Common myeloid progenitor, CD34-positive (primary cell): ENCODE data around the gene GRK6.
"Not testable (repeated sequence)": the region's sequence is repeated elsewhere in the genome, so short reads cannot be mapped to it uniquely, and the experiment has no call there.

ENCODE experiments used
- CTCF ChIA-PET: fragments of 350-600 bp; sonication (Branson Sonifier 250); formaldehyde crosslinking; loops from one replicate; lab custom pipeline; 2021; ENCODE audit warnings: antibody characterized with exemption; lab: Charles Lee
- POLR2A ChIA-PET: fragments of 350-600 bp; sonication (Branson Sonifier 250); formaldehyde crosslinking; loops from one replicate; lab custom pipeline; 2021; ENCODE audit warnings: antibody characterized with exemption; lab: Charles Lee
- DNase-seq, 3 donors: peaks; one replicate each; pipeline versions ENCODE4 v3.0.0 to v3.0.0-alpha.2; 2013
- H3K27ac ChIP-seq, 2 experiments: 1 replicate in 1 of 2; 2 replicates in 1 of 2; pipeline ENCODE4 v1.7.0; 2013; ENCODE audit warnings: inconsistent platforms in 2 of 2, low read length in 2 of 2, mild to moderate bottlenecking in 2 of 2, low read depth in 1 of 2, moderate library complexity in 1 of 2; ENCODE audit not compliant: severe bottlenecking in 2 of 2, insufficient read depth in 1 of 2, poor library complexity in 1 of 2
- H3K27me3 ChIP-seq, 5 experiments: replicated peaks in 2 of 5; 1 replicate in 3 of 5; 2 replicates in 2 of 5; pipeline versions ENCODE4 v1.6.1 to v1.7.0; 2013; ENCODE audit warnings: low read length in 4 of 5, mild to moderate bottlenecking in 2 of 5, moderate library complexity in 2 of 5, inconsistent platforms in 1 of 5; ENCODE audit not compliant: insufficient read depth in 5 of 5, control insufficient read depth in 4 of 5
- H3K36me3 ChIP-seq, 4 experiments: 1 replicate in 2 of 4; 2 replicates in 2 of 4; pipeline versions ENCODE4 v1.6.1 to v1.7.0; 2013; ENCODE audit warnings: low read length in 3 of 4, control low read depth in 1 of 4, mild to moderate bottlenecking in 1 of 4; ENCODE audit not compliant: control insufficient read depth in 4 of 4, insufficient read depth in 4 of 4
- H3K4me1 ChIP-seq, 4 experiments: 1 replicate in 3 of 4; 2 replicates in 1 of 4; pipeline versions ENCODE4 v1.6.1 to v1.7.1; 2013; ENCODE audit warnings: low read length in 3 of 4, mild to moderate bottlenecking in 3 of 4, control low read depth in 1 of 4, inconsistent platforms in 1 of 4, moderate library complexity in 1 of 4; ENCODE audit not compliant: control insufficient read depth in 4 of 4, insufficient read depth in 4 of 4; ENCODE audit errors: control extremely low read depth in 1 of 4
- H3K4me3 ChIP-seq, 7 experiments: 1 replicate in 4 of 7; 2 replicates in 3 of 7; pipeline versions ENCODE4 v1.5.1 to v1.7.0; 2013; ENCODE audit warnings: mild to moderate bottlenecking in 7 of 7, low read length in 6 of 7, moderate library complexity in 6 of 7, inconsistent platforms in 2 of 7, low read depth in 2 of 7, control low read depth in 1 of 7; ENCODE audit not compliant: insufficient read depth in 4 of 7, control insufficient read depth in 1 of 7; ENCODE audit errors: extremely low read depth in 1 of 7
- H3K9me3 ChIP-seq, 5 experiments: 1 replicate in 4 of 5; 2 replicates in 1 of 5; pipeline versions ENCODE4 v1.6.1 to v1.7.1; 2013; ENCODE audit warnings: low read length in 4 of 5, mild to moderate bottlenecking in 2 of 5, inconsistent platforms in 1 of 5, low read depth in 1 of 5, moderate library complexity in 1 of 5; ENCODE audit not compliant: control insufficient read depth in 4 of 5, insufficient read depth in 2 of 5; ENCODE audit errors: control extremely low read depth in 1 of 5
- WGBS: methylation state at CpG from one replicate; pipeline ENCODE4 v1.1.5; 2013; ENCODE audit not compliant: insufficient coverage; 5-methylcytosine and 5-hydroxymethylcytosine counted together

Gene GRK6

DNA sequence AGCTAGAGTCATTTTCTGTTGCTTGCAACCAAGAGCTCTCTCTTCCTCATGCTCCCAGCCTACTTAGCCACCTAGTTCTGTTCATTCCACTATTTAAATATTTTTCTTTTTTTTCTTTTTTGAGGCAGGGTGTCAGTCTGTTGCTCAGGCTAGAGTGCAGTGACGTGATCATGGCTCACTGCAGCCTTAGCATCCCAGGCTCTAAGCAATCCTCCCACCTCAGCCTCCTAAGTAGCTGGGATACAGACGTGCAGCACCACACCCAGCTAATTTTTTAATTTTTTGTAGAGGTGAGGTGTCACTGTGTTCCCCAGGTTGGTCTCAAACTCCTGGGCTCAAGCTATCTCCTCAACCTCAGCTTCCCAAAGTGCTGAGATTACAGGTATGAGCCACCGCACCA, 12.0 kb upstream of the GRK6 start:
- Histone ChIP-seq H3K9me3 (no peaks in the 10 kb centered on the region), H3K4me1 (peaks cover 2 to 31% (median 18%) of the 10 kb centered on the region in 4 experiments), H3K4me3 (no peak overlapping the region), H3K27ac (no peak overlapping the region), H3K36me3 (no peaks in the 10 kb centered on the region), H3K27me3 (no peaks in the 10 kb centered on the region)
- POLR2A ChIA-PET = interaction anchor here (0.6 to 1.4 kb wide), 3 partner anchors 12 to 33 kb away, joined by 3 read pairs; partner anchors contain the start of gene PRR7
- no peak for DNase-seq
- WGBS = 100% methylated on average over 1 of the region's 3 CpGs
- CTCF ChIA-PET = interaction anchor here (1.2 to 23.4 kb wide), 4 partner anchors 6 to 34 kb away, joined by 3 to 387 read pairs (median 337); partner anchors contain the start of genes F12, GRK6, PFN3 and PRR7

DNA sequence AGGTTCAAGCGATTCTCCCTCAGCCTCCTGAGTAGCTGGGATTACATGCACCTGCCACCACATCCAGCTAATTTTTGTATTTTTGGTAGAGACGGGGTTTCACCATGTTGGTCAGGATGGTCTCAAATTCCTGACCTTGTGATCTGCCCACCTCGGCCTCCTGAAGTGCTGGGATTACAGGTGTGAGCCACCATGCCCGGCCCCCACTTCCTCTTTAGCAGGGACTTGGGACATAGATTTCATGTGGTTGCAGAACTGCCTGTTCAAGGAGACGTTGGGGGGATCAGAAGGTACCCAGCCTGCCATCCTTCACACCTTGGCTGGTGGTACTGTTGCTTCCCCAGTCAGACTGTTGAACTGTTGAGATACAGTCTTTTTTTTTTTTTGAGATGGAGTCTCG, 9.4 kb upstream of the GRK6 start:
- not testable (repeated sequence) for H3K27me3 ChIP-seq, DNase-seq, H3K36me3 ChIP-seq, H3K4me3 ChIP-seq, H3K9me3 ChIP-seq, H3K27ac ChIP-seq
- ChIA-PET POLR2A (interaction anchor here (1.1 to 1.2 kb wide), 2 partner anchors 9 to 27 kb away, joined by 3 to 4 read pairs; no protein-coding TSS in a partner anchor), CTCF (interaction anchor here (0.7 to 23.4 kb wide), 5 partner anchors 7 to 31 kb away, joined by 3 to 387 read pairs (median 337); partner anchors contain the start of genes F12, GRK6, PFN3 and PRR7)
- H3K4me1 ChIP-seq = peaks cover 2 to 25% (median 12%) of the 10 kb centered on the region in 4 experiments
- 88% methylated on average over 6 of the region's 6 CpGs for WGBS

DNA sequence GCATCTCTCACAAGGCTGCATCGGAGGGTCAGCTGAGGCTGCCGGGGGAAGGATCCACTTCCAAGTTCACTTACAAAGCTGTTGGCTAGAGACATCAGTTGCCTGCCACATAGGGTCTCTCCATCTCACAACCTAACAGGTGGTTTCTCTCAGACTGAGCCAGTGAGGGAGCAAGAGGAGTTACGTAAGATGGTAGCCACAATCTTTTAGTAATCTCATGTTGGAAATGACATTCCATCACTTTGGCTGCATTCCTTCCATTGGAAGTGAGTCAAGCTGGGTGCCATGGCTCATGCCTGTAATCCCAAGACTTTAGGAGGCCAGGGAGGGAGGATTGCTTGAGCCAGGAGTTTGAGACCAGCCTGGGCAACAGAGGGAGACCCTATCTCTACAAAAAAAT, 7.4 kb upstream of the GRK6 start:
- H3K9me3 ChIP-seq = no peaks in the 10 kb centered on the region
- H3K4me3 ChIP-seq = no peak overlapping the region
- no peak overlapping the region for H3K27ac ChIP-seq
- CTCF ChIA-PET = interaction anchor here (23.1 to 23.4 kb wide), 2 partner anchors 11 to 29 kb away, joined by 337 to 387 read pairs; partner anchors contain the start of genes F12, PFN3 and PRR7
- DNase-seq = no peak
- POLR2A ChIA-PET = no interaction called here
- H3K36me3 ChIP-seq = no peaks in the 10 kb centered on the region
- H3K4me1 ChIP-seq = peaks cover 2 to 15% (median 6%) of the 10 kb centered on the region in 4 experiments
- WGBS = 97% methylated on average over 3 of the region's 3 CpGs
- H3K27me3 ChIP-seq = no peaks in the 10 kb centered on the region

DNA sequence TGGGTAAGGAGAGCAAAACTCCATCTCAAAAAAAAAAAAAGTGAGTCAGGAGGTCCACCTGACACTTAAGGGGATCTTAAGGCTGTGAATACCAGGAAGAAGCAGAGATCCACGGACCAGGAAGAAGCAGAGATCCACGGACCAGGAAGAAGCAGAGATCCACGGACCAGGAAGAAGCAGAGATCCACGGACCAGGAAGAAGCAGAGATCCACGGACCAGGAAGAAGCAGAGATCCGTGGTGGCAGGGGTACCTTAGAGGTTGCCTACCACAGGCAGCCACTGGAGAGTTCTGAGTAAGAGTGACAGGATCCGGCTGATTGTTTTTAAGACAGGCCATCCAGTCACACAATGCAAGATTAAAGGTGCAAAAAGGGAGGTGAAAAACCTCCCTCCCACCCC, 6.0 kb upstream of the GRK6 start:
- not testable (repeated sequence) for H3K36me3 ChIP-seq, H3K9me3 ChIP-seq, H3K4me3 ChIP-seq, H3K27me3 ChIP-seq, DNase-seq, H3K27ac ChIP-seq
- H3K4me1 ChIP-seq = peaks cover 6 to 17% (median 12%) of the 10 kb centered on the region in 4 experiments
- POLR2A ChIA-PET = interaction anchor here (0.8 kb wide), 1 partner anchor 11 kb away, joined by 3 read pairs; no protein-coding TSS in a partner anchor
- CTCF ChIA-PET = interaction anchor here (23.1 to 23.4 kb wide), 2 partner anchors 12 to 28 kb away, joined by 337 to 387 read pairs; partner anchors contain the start of genes F12, PFN3 and PRR7
- WGBS = 89% methylated on average over 3 of the region's 7 CpGs

DNA sequence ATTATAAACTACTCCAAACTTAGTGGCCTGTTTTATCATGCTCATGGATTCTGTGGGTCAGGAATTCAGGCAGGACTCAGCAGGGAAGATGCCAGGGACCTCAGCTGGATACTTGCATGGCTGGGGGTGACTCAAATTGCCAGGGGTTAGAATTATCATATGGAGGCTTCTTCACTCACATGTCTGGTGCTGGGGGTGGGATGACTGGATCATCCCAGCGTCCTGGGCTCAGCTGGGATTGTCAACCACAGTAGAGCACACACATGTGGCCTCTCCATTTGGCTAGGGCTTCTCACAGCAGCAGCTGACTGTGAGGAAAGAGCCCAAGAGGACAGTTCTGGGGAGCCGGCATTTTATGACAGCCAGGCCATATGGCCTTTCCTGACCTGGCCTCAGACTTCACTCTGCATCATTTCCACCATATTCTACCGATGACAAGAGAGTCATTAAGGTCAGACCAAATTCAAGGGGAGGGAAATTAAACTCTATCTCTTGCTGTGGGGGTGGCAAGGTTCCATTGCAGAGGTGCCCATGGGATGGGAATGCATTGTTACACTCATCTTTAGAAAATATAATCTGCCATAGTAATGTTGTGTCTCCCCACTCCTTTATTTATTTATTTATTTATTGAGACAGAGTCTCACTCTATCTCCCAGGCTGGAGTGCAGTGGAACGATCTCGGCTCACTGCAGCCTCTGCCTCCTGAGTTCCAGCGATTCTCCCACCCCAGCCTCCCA, 5.2 kb upstream of the GRK6 start:
- H3K4me1 ChIP-seq = peaks cover 6 to 17% (median 16%) of the 10 kb centered on the region in 4 experiments
- 96% methylated on average over 5 of the region's 6 CpGs for WGBS

DNA sequence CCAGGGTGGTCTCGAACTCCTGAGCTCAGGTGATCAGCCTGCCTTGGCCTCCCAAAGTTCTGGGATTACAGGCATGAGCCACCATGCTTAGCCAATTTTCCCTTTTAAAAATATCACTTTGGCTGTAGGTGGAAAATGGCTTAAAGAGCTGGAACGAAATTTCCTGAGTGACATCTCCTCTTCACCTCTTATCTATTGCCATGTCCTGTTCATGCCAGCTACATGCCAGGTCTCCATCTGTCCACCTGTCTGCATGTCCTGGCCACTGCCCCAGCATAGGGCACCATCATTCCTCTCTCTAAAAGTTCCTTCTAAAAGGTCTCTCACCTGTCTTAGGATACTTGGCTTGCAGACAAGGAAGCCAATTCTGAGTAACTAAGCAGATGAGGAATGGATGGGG, 2.8 kb upstream of the GRK6 start:
- H3K4me3 ChIP-seq = no peak overlapping the region
- no peaks in the 10 kb centered on the region for H3K27me3 ChIP-seq
- no peak for DNase-seq
- H3K4me1 ChIP-seq = peaks cover 7 to 31% (median 27%) of the 10 kb centered on the region in 4 experiments
- WGBS = 100% methylated on average over 2 of the region's 2 CpGs
- no peak overlapping the region for H3K27ac ChIP-seq
- ChIA-PET POLR2A (no interaction called here), CTCF (interaction anchor here (0.9 to 23.4 kb wide), 5 partner anchors 14 to 84 kb away, joined by 3 to 387 read pairs (median 22); partner anchors contain the start of genes F12, PFN3 and PRR7)
- H3K9me3 ChIP-seq = no peaks in the 10 kb centered on the region
- H3K36me3 ChIP-seq = peaks cover 0 to 6% (median 0%) of the 10 kb centered on the region in 4 experiments

More for the DNA sequence above, 5.2 kb upstream of the GRK6 start:
- Histone ChIP-seq H3K4me3 (no peak overlapping the region), H3K36me3 (no peaks in the 10 kb centered on the region), H3K27ac (no peak overlapping the region), H3K9me3 (no peaks in the 10 kb centered on the region), H3K27me3 (no peaks in the 10 kb centered on the region)
- POLR2A ChIA-PET = interaction anchor here (0.8 kb wide), 1 partner anchor 10 kb away, joined by 3 read pairs; no protein-coding TSS in a partner anchor
- no peak for DNase-seq
- CTCF ChIA-PET = interaction anchor here (1.6 to 23.4 kb wide), 3 partner anchors 13 to 30 kb away, joined by 4 to 387 read pairs (median 337); partner anchors contain the start of genes F12, PFN3 and PRR7
